IMR-90 (cell line): ENCODE data around the gene COL5A1.

Source experiments
- CEBPB ChIP-seq: IDR thresholded peaks from 2 replicates; pipeline ENCODE4 v1.6.1; 2012; ENCODE audit warnings: low read depth, low read length, improper control_type of control experiment
- CTCF ChIP-seq: conservative IDR thresholded peaks from 2 replicates; pipeline ENCODE4 v1.5.1; 2012; ENCODE audit warnings: mild to moderate bottlenecking, low read depth, low read length, improper control_type of control experiment
- MAFK ChIP-seq: IDR thresholded peaks from 2 replicates; pipeline ENCODE4 v1.6.1; 2012; ENCODE audit warnings: low read depth, low read length, improper control_type of control experiment
- MXI1 ChIP-seq: IDR thresholded peaks from 2 replicates; pipeline ENCODE4 v1.6.1; 2012; ENCODE audit warnings: low read depth, mild to moderate bottlenecking, low read length, moderate library complexity, borderline replicate concordance
- NFE2L2 ChIP-seq: fragments of 150-350 bp; IDR thresholded peaks from 2 replicates; pipeline ENCODE4 v1.6.1; 2016; ENCODE audit warnings: low read depth, mild to moderate bottlenecking, low read length
- POLR2A ChIP-seq: IDR thresholded peaks from 2 replicates; pipeline ENCODE4 v1.6.1; 2012; ENCODE audit warnings: mild to moderate bottlenecking, low read depth, low read length
- RAD21 ChIP-seq: IDR thresholded peaks from 2 replicates; pipeline ENCODE4 v1.6.1; 2012; ENCODE audit warnings: low read length, improper control_type of control experiment
- RFX5 ChIP-seq: IDR thresholded peaks from 2 replicates; pipeline ENCODE4 v1.8.0; 2012; ENCODE audit warnings: low read depth, mild to moderate bottlenecking, low read length, moderate library complexity
- USF2 ChIP-seq: fragments of 150-350 bp; IDR thresholded peaks from 2 replicates; pipeline ENCODE4 v1.6.1; 2017; ENCODE audit warnings: mild to moderate bottlenecking, antibody characterized with exemption, low read length, low read depth

- no peak for TF ChIP-seq CTCF
- no peak for TF ChIP-seq POLR2A
- TF ChIP-seq CEBPB, result no peak
- TF ChIP-seq MXI1, result no peak
- TF ChIP-seq MAFK, result no peak
- no peak for TF ChIP-seq NFE2L2
- no peak for TF ChIP-seq RAD21
- TF ChIP-seq RFX5, result no peak
- TF ChIP-seq USF2, result no peak
These were observed 129.7 kb downstream of the COL5A1 start for GRCh38 chr9:134770972-134771971.
